Measurements from ENCODE around the gene PATL2. TPM values are rescaled to one million over a fixed set of nuclear protein-coding genes. Genes with fewer than 3 reads are reported as not detected.
"Not testable (repeated sequence)": the region's sequence is repeated elsewhere in the genome, so short reads cannot be mapped to it uniquely, and the experiment has no call there.

The PATL2 gene
- polyA plus RNA-seq, 2 donors: 0.33 to 0.84 TPM

DNA sequence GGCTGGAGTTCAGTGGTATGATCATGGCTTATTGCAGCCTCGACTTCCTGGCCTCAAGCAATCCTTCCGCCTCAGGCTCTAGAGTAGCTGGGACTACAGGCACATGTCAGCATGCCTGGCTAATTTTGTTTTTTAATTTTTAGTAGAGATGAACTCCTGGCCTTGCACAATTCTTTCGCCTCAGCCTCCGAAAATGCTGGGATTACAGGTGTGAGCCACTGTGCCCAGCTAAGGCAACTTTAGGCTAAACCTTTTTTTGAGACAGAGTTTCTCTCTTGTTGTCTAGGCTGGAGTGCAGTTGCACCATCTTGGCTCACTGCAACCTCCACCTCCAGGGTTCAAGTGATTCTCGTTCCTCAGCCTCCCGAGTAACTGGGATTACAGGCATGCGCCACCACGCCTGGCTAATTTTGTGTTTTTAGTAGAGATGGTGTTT lies 8.9 kb upstream of the PATL2 start:
- not testable (repeated sequence) for H3K4me1 ChIP-seq (ENCODE audit: control insufficient read depth in 2 of 2, insufficient read depth in 2 of 2, low read length in 1 of 2); H3K27ac ChIP-seq (ENCODE audit: low read depth in 2 of 2, low read length in 1 of 2); H3K4me3 ChIP-seq (ENCODE audit: low read depth in 1 of 2, low read length in 2 of 2); H3K27me3 ChIP-seq (ENCODE audit: control insufficient read depth in 1 of 2, insufficient read depth in 2 of 2, low read length in 2 of 2); H3K9me3 ChIP-seq (ENCODE audit: control insufficient read depth in 2 of 2, insufficient read depth in 1 of 2, low read depth in 1 of 2, low read length in 1 of 2)
- WGBS, 2 donors: 85 to 89% methylated on average over 8 of the region's 8 CpGs
- peaks cover 11 to 16% of the 10 kb centered on the region in 2 donors for H3K36me3 ChIP-seq (ENCODE audit: control insufficient read depth in 2 of 2, insufficient read depth in 2 of 2, low read length in 1 of 2)

DNA sequence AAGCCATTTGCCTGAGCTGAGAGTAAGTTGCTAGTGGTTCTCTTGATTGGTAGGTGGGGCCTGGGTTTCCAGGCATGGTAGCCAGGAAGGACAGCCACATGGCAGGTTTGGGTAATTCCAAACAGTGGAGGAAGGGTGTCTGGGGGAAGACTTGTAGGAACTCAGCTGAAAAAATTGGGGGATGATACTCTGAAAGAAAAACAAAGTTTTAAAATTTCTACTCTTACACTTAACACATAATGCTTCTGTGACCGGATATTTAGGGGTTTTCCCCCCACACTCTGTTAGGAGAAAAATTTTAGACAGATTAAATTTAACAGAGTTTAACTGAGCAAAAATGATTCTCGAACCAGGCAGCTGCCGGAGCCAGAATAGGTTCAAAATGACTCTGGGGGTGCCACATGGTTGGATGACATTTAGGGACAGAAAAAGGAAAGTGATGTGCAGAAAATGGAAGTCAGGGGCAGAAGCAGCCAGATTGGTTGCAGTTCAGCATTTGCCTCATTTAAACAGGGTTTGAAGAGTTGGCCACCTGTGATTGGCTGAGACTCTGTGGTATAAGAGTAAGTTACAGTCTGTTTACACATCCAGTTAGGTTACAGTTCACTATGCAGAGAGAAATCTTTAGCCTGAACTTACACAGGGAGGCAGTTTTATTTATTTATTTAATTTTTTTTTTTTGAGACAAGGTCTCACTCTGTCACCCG lies 8.3 kb upstream of the PATL2 start:
- no peak overlapping the region for H3K27ac ChIP-seq (ENCODE audit: low read depth in 2 of 2, low read length in 1 of 2)
- H3K4me3 ChIP-seq (ENCODE audit: low read depth in 1 of 2, low read length in 2 of 2): no peak overlapping the region
- H3K36me3 ChIP-seq (ENCODE audit: control insufficient read depth in 2 of 2, insufficient read depth in 2 of 2, low read length in 1 of 2): peaks cover 11 to 16% of the 10 kb centered on the region in 2 donors
- no peaks in the 10 kb centered on the region for H3K27me3 ChIP-seq (ENCODE audit: control insufficient read depth in 1 of 2, insufficient read depth in 2 of 2, low read length in 2 of 2)
- no peaks in the 10 kb centered on the region for H3K9me3 ChIP-seq (ENCODE audit: control insufficient read depth in 2 of 2, insufficient read depth in 1 of 2, low read depth in 1 of 2, low read length in 1 of 2)
- WGBS, 2 donors: 63 to 73% methylated on average over 4 of the region's 4 CpGs
- no peaks in the 10 kb centered on the region for H3K4me1 ChIP-seq (ENCODE audit: control insufficient read depth in 2 of 2, insufficient read depth in 2 of 2, low read length in 1 of 2)

DNA sequence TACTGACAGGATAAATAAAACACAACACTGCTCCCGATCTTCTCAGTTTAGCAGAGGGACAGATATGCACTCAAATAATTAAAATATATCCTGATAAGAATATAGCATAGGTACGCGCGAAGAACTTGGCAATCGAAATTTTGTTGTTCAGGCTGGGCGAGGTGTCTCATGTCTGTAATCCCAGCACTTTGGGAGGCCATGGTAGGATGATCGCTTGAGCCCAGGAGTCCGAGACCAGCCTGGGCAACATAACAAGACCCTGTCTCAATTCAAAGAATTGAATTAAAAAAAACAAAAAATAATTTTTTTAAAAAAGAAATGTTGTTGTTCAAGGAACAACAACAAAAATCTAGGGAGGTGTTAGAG lies 7.8 kb upstream of the PATL2 start:
- Histone ChIP-seq H3K9me3 (ENCODE audit: control insufficient read depth in 2 of 2, insufficient read depth in 1 of 2, low read depth in 1 of 2, low read length in 1 of 2) (no peaks in the 10 kb centered on the region), H3K36me3 (ENCODE audit: control insufficient read depth in 2 of 2, insufficient read depth in 2 of 2, low read length in 1 of 2) (peaks cover 11 to 16% of the 10 kb centered on the region in 2 donors), H3K27me3 (ENCODE audit: control insufficient read depth in 1 of 2, insufficient read depth in 2 of 2, low read length in 2 of 2) (no peaks in the 10 kb centered on the region), H3K27ac (ENCODE audit: low read depth in 2 of 2, low read length in 1 of 2) (no peak overlapping the region), H3K4me3 (ENCODE audit: low read depth in 1 of 2, low read length in 2 of 2) (no peak overlapping the region), H3K4me1 (ENCODE audit: control insufficient read depth in 2 of 2, insufficient read depth in 2 of 2, low read length in 1 of 2) (no peaks in the 10 kb centered on the region)
- 84 to 88% methylated on average over 8 of the region's 8 CpGs for WGBS, 2 donors

DNA sequence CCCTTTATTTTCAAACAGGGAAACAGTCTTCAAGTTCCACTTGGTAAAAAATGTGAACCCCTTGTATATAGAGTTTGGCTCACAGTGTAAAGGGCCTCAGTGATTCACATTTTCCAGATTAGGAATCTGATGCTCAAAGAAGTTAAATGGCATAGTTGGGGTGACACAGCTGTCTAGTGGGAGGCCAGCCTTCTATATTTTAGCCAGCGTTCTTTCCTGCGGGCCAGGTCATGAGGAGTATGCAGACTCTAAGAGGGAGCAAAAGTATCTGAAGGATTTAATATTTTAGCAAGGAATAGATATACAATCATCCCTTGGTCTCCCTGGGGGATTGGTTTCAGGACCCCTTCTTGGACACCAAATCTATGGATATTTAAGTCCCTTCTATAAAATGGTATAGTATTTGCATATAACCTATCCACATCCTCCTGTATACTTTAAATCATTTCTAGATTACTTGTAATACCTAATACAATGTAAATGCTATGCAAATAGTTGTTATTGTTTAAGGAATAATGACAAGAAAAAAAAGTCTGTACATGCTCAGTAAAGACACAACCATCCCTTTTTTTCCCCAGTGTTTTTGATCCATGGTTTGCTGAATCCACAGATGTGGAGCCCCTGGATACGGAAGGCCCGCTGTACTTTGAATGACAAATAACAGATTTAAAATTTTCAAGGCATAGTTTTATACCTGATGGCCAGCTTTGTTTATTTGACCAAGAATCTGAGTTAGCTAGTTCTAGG lies 7.2 kb upstream of the PATL2 start:
- no peaks in the 10 kb centered on the region for H3K27me3 ChIP-seq (ENCODE audit: control insufficient read depth in 1 of 2, insufficient read depth in 2 of 2, low read length in 2 of 2)
- no peaks in the 10 kb centered on the region for H3K4me1 ChIP-seq (ENCODE audit: control insufficient read depth in 2 of 2, insufficient read depth in 2 of 2, low read length in 1 of 2)
- WGBS, 2 donors: 54 to 62% methylated on average over 4 of the region's 4 CpGs
- H3K4me3 ChIP-seq (ENCODE audit: low read depth in 1 of 2, low read length in 2 of 2): no peak overlapping the region
- peaks cover 11 to 16% of the 10 kb centered on the region in 2 donors for H3K36me3 ChIP-seq (ENCODE audit: control insufficient read depth in 2 of 2, insufficient read depth in 2 of 2, low read length in 1 of 2)
- H3K27ac ChIP-seq (ENCODE audit: low read depth in 2 of 2, low read length in 1 of 2): no peak overlapping the region
- no peaks in the 10 kb centered on the region for H3K9me3 ChIP-seq (ENCODE audit: control insufficient read depth in 2 of 2, insufficient read depth in 1 of 2, low read depth in 1 of 2, low read length in 1 of 2)

DNA sequence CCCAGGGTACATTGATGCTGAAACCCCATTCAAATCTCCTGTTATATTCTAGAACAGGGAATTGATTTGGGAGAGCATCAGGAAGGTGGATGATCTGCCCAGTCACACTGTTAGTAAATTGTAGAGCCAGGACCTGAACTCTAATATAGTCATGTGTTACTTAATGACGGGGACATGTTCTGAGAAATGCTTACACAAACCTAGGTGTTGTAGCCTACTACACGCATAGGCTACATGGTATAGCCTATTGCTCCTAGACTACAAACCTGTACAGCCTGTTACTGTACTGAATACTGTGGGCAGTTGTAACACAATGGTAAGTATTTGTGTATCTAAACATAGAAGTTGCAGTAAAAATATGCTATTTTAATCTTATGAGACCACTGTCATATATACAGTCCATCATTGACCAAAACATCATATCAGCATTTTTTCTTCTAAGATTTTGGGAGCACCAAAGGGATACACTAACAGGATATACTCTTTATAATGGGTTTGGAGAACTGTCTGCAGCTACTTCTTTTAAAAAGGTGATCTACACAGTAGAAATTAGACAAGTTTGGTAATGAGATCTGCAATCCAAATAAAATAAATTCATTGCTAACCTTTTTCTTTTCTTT lies 6.0 kb upstream of the PATL2 start:
- Histone ChIP-seq H3K27ac (ENCODE audit: low read depth in 2 of 2, low read length in 1 of 2) (no peak overlapping the region), H3K36me3 (ENCODE audit: control insufficient read depth in 2 of 2, insufficient read depth in 2 of 2, low read length in 1 of 2) (peaks cover 11 to 16% of the 10 kb centered on the region in 2 donors), H3K4me1 (ENCODE audit: control insufficient read depth in 2 of 2, insufficient read depth in 2 of 2, low read length in 1 of 2) (no peaks in the 10 kb centered on the region), H3K4me3 (ENCODE audit: low read depth in 1 of 2, low read length in 2 of 2) (no peak overlapping the region), H3K9me3 (ENCODE audit: control insufficient read depth in 2 of 2, insufficient read depth in 1 of 2, low read depth in 1 of 2, low read length in 1 of 2) (no peaks in the 10 kb centered on the region), H3K27me3 (ENCODE audit: control insufficient read depth in 1 of 2, insufficient read depth in 2 of 2, low read length in 2 of 2) (no peaks in the 10 kb centered on the region)
- WGBS, 2 donors: 81 to 86% methylated on average over 2 of the region's 2 CpGs

DNA sequence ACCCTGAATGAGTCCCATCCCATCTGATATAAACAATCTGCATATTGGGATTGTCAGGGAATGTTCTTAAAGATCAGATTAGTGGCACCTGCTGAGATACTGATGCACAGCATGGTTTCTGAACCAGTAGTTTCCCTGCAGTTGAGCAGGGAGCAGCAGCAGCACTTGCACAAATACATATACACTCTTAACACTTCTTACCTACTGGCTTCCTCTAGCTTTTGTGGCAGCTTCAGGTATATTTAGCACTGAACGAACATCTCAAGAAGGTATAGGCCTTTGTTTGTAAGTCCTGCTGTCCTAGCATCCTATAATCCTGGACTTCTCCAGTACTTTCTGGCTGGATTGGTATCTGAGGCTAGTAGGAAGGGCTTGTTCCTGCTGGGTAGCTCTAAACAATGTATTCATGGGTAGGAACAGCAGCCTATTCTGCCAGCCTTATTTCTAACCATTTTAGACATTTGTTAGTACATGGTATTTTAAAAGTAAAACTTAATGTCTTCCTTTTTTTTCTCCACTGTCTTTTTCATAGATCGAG lies 4.7 kb upstream of the PATL2 start:
- H3K36me3 ChIP-seq (ENCODE audit: control insufficient read depth in 2 of 2, insufficient read depth in 2 of 2, low read length in 1 of 2): peaks cover 11 to 16% of the 10 kb centered on the region in 2 donors
- H3K9me3 ChIP-seq (ENCODE audit: control insufficient read depth in 2 of 2, insufficient read depth in 1 of 2, low read depth in 1 of 2, low read length in 1 of 2): no peaks in the 10 kb centered on the region
- no peak overlapping the region for H3K4me3 ChIP-seq (ENCODE audit: low read depth in 1 of 2, low read length in 2 of 2)
- no peaks in the 10 kb centered on the region for H3K4me1 ChIP-seq (ENCODE audit: control insufficient read depth in 2 of 2, insufficient read depth in 2 of 2, low read length in 1 of 2)
- no peaks in the 10 kb centered on the region for H3K27me3 ChIP-seq (ENCODE audit: control insufficient read depth in 1 of 2, insufficient read depth in 2 of 2, low read length in 2 of 2)
- H3K27ac ChIP-seq (ENCODE audit: low read depth in 2 of 2, low read length in 1 of 2): no peak overlapping the region
- WGBS, 2 donors: 79 to 85% methylated on average over 2 of the region's 2 CpGs

DNA sequence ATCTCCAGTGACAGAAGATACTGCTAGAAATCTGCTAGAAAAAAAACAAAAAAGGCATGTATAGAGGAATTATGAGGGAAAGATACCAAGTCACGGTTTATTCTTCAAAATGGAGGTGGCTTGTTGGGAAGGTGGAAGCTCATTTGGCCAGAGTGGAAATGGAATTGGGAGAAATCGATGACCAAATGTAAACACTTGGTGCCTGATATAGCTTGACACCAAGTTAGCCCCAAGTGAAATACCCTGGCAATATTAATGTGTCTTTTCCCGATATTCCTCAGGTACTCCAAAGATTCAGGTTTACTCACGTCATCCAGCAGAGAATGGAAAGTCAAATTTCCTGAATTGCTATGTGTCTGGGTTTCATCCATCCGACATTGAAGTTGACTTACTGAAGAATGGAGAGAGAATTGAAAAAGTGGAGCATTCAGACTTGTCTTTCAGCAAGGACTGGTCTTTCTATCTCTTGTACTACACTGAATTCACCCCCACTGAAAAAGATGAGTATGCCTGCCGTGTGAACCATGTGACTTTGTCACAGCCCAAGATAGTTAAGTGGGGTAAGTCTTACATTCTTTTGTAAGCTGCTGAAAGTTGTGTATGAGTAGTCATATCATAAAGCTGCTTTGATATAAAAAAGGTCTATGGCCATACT lies 4.1 kb upstream of the PATL2 start:
- Histone ChIP-seq H3K27ac (ENCODE audit: low read depth in 2 of 2, low read length in 1 of 2) (no peak overlapping the region), H3K4me1 (ENCODE audit: control insufficient read depth in 2 of 2, insufficient read depth in 2 of 2, low read length in 1 of 2) (no peaks in the 10 kb centered on the region), H3K4me3 (ENCODE audit: low read depth in 1 of 2, low read length in 2 of 2) (no peak overlapping the region), H3K36me3 (ENCODE audit: control insufficient read depth in 2 of 2, insufficient read depth in 2 of 2, low read length in 1 of 2) (peaks cover 11 to 16% of the 10 kb centered on the region in 2 donors), H3K27me3 (ENCODE audit: control insufficient read depth in 1 of 2, insufficient read depth in 2 of 2, low read length in 2 of 2) (no peaks in the 10 kb centered on the region), H3K9me3 (ENCODE audit: control insufficient read depth in 2 of 2, insufficient read depth in 1 of 2, low read depth in 1 of 2, low read length in 1 of 2) (no peaks in the 10 kb centered on the region)
- WGBS, 2 donors: 62 to 73% methylated on average over 6 of the region's 6 CpGs

DNA sequence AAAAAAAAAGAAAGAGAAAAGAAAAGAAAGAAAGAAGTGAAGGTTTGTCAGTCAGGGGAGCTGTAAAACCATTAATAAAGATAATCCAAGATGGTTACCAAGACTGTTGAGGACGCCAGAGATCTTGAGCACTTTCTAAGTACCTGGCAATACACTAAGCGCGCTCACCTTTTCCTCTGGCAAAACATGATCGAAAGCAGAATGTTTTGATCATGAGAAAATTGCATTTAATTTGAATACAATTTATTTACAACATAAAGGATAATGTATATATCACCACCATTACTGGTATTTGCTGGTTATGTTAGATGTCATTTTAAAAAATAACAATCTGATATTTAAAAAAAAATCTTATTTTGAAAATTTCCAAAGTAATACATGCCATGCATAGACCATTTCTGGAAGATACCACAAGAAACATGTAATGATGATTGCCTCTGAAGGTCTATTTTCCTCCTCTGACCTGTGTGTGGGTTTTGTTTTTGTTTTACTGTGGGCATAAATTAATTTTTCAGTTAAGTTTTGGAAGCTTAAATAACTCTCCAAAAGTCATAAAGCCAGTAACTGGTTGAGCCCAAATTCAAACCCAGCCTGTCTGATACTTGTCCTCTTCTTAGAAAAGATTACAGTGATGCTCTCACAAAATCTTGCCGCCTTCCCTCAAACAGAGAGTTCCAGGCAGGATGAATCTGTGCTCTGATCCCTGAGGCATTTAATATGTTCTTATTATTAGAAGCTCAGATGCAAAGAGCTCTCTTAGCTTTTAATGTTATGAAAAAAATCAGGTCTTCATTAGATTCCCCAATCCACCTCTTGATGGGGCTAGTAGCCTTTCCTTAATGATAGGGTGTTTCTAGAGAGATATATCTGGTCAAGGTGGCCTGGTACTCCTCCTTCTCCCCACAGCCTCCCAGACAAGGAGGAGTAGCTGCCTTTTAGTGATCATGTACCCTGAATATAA lies 2.2 kb upstream of the PATL2 start:
- Histone ChIP-seq H3K27me3 (ENCODE audit: control insufficient read depth in 1 of 2, insufficient read depth in 2 of 2, low read length in 2 of 2) (no peaks in the 10 kb centered on the region), H3K9me3 (ENCODE audit: control insufficient read depth in 2 of 2, insufficient read depth in 1 of 2, low read depth in 1 of 2, low read length in 1 of 2) (no peaks in the 10 kb centered on the region), H3K27ac (ENCODE audit: low read depth in 2 of 2, low read length in 1 of 2) (peak overlapping the region; percentile 89 to 99), H3K36me3 (ENCODE audit: control insufficient read depth in 2 of 2, insufficient read depth in 2 of 2, low read length in 1 of 2) (peaks cover 11 to 15% of the 10 kb centered on the region in 2 donors), H3K4me1 (ENCODE audit: control insufficient read depth in 2 of 2, insufficient read depth in 2 of 2, low read length in 1 of 2) (no peaks in the 10 kb centered on the region), H3K4me3 (ENCODE audit: low read depth in 1 of 2, low read length in 2 of 2) (peak overlapping the region; percentile 61 to 99)
- WGBS, 2 donors: 31 to 41% methylated on average over 5 of the region's 5 CpGs
